Measurements from ENCODE around the gene SDK2. TPM values are rescaled to one million over a fixed set of nuclear protein-coding genes. Genes with fewer than 3 reads are reported as not detected.

SDK2 gene
- total RNA-seq, 4 donors from 2014 or later = 0.18 to 3.3 (median 1.2) TPM

- H3K4me3 ChIP-seq = no peak overlapping the region
- peaks cover 0 to 5% (median 0%) of the 10 kb centered on the region in 4 donors for H3K4me1 ChIP-seq
- no peaks in the 10 kb centered on the region for H3K27me3 ChIP-seq
- TF ChIP-seq CTCF (IDR thresholded peaks at IDR 0.05) (no peak), POLR2A (IDR thresholded peaks at IDR 0.05) (no peak)
- H3K27ac ChIP-seq = no peak overlapping the region
- H3K9me3 ChIP-seq = no peaks in the 10 kb centered on the region
- no peak for DNase-seq
- H3K36me3 ChIP-seq = no peaks in the 10 kb centered on the region
Observed at GRCh38 chr17:73471924-73472323, 172.3 kb downstream of the SDK2 start.

GRCh38 chr17:73470316-73470826, 173.9 kb downstream of the SDK2 start:
- TF ChIP-seq POLR2A (IDR thresholded peaks at IDR 0.05) (no peak), CTCF (IDR thresholded peaks at IDR 0.05) (no peak)
- DNase-seq = no peak
- Histone ChIP-seq H3K4me1 (peaks cover 0 to 5% (median 0%) of the 10 kb centered on the region in 4 donors), H3K4me3 (no peak overlapping the region), H3K27me3 (no peaks in the 10 kb centered on the region), H3K9me3 (no peaks in the 10 kb centered on the region), H3K27ac (no peak overlapping the region), H3K36me3 (no peaks in the 10 kb centered on the region)

- no peaks in the 10 kb centered on the region for H3K27me3 ChIP-seq
- H3K4me3 ChIP-seq = no peak overlapping the region
- DNase-seq = no peak
- H3K9me3 ChIP-seq = no peaks in the 10 kb centered on the region
- TF ChIP-seq CTCF (IDR thresholded peaks at IDR 0.05) = no peak
- TF ChIP-seq POLR2A (IDR thresholded peaks at IDR 0.05) = no peak
- no peaks in the 10 kb centered on the region for H3K36me3 ChIP-seq
- no peak overlapping the region for H3K27ac ChIP-seq
- H3K4me1 ChIP-seq = peaks cover 0 to 3% (median 0%) of the 10 kb centered on the region in 4 donors
Observed at GRCh38 chr17:73469311-73469710, 174.9 kb downstream of the SDK2 start.

- Histone ChIP-seq H3K27me3 (no peaks in the 10 kb centered on the region), H3K4me3 (no peak overlapping the region), H3K9me3 (no peaks in the 10 kb centered on the region), H3K27ac (no peak overlapping the region), H3K4me1 (no peaks in the 10 kb centered on the region), H3K36me3 (no peaks in the 10 kb centered on the region)
- TF ChIP-seq CTCF (IDR thresholded peaks at IDR 0.05) = no peak
- DNase-seq = no peak
Observed at GRCh38 chr17:73468221-73468620, 176.0 kb downstream of the SDK2 start.

- H3K4me3 ChIP-seq = no peak overlapping the region
- no peaks in the 10 kb centered on the region for H3K9me3 ChIP-seq
- H3K4me1 ChIP-seq = no peaks in the 10 kb centered on the region
- no peak for TF ChIP-seq CTCF (IDR thresholded peaks at IDR 0.05)
- TF ChIP-seq POLR2A (IDR thresholded peaks at IDR 0.05) = no peak
- H3K36me3 ChIP-seq = no peaks in the 10 kb centered on the region
- no peak overlapping the region for H3K27ac ChIP-seq
- no peaks in the 10 kb centered on the region for H3K27me3 ChIP-seq
- no peak for DNase-seq
Observed at GRCh38 chr17:73467651-73468050, 176.6 kb downstream of the SDK2 start.

Data from Peyer's patch (tissue), 4 donors.